Fibroblast of lung (primary cell): ENCODE data around the gene RELCH.

Experiments used
- CTCF ChIP-seq, 2 donors: IDR thresholded peaks in 1 of 2; conservative IDR thresholded peaks in 1 of 2; 1 replicate in 1 of 2; 2 replicates in 1 of 2; pipeline ENCODE4 v1.5.1; 2011 to 2012; ENCODE audit warnings: low read length in 2 of 2, control low read depth in 1 of 2, inconsistent platforms in 1 of 2, low read depth in 1 of 2, mild to moderate bottlenecking in 1 of 2
- EZH2 ChIP-seq: IDR thresholded peaks from 2 replicates; pipeline ENCODE4 v1.5.1; 2012; ENCODE audit warnings: low read length, control low read depth, mild to moderate bottlenecking; ENCODE audit errors: missing control alignments

DNA sequence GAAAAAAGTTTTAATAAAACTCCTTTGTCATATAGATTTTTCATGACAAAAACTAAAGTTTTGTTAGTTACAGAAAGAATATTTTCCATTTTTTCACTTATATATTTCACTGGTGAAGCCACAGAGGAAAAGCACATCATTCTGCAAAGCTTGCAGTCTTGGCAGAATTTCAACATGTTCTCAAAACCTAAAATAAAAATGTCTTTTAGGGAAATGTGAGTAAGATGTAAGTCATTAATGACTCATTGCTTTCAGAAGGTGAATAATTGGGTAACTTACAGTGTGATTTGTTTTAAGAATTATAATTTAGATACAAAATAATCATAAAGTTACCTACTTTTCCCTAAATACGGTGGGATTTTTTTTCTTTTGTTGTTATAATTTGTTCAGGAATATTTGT lies 94.6 kb downstream of the RELCH start:
- no peak for TF ChIP-seq CTCF (conservative IDR thresholded peaks at IDR 0.05 in 1 of 2, IDR thresholded peaks at IDR 0.05 in 1 of 2; ENCODE audit: low read depth in 1 of 2, low read length in 2 of 2)
- no peak for TF ChIP-seq EZH2
